Measurements from ENCODE around the gene ASPHD1. TPM values are rescaled to one million over a fixed set of nuclear protein-coding genes. Genes with fewer than 3 reads are reported as not detected.

ASPHD1 gene
- total and polyA plus RNA-seq, 2 of the 4 experiments (the other 2 are of a cell fraction) = 4.1 to 14.5 TPM

DNA sequence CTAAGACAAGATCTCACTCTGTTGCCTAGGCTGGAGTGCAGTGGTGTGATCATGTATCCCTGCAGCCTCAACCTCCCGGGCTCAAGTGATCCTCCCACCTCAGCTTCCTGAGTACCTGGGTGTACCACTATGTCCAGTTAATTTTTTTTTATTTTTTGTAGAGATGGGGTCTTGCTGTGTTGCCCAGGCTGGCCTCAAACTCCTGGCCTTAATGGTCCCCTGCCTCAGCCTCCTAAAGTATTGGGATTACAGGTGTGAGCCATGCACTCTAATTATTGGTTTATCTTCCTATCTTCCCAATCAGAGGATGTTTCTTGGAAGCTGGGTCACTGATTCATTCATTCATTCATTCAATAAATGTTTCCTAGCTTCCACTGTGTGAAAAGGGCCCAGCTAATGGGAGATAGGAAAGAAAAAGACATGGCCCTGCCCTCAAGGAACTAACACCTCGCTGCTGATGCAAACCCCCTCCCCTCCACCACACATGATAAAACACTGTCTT is 8.5 kb downstream of the ASPHD1 start:
- H3K9me1 ChIP-seq (ENCODE audit: insufficient read depth, low read length) = peaks cover 22% of the 10 kb centered on the region
- no peak overlapping the region for H3K4me2 ChIP-seq (ENCODE audit: low read depth, low read length)
- no TSS peak for BruUV-seq (replicated peaks)
- no peak overlapping the region for H3K23ac ChIP-seq (ENCODE audit: low read depth, low read length)
- H3K4me3 ChIP-seq (ENCODE audit: insufficient read depth, low read depth, low read length) = no peak overlapping the region
- peaks cover 7% of the 10 kb centered on the region for H4K20me1 ChIP-seq (ENCODE audit: insufficient read depth, low read length)
- no peak overlapping the region for H3K9ac ChIP-seq (ENCODE audit: low read depth, low read length)
- no peak overlapping the region for H3K56ac ChIP-seq (ENCODE audit: extremely low read depth, insufficient read depth, low read length)
- dilution Hi-C loops (cut with HindIII; ENCODE audit: low sequenced_read_pairs, unreplicated experiment) = no loop called here
- CTCF ChIA-PET = no interaction called here
- H2BK5ac ChIP-seq (ENCODE audit: low read depth, low read length, poor library complexity, severe bottlenecking) = no peak overlapping the region
- H2BK15ac ChIP-seq (ENCODE audit: low read depth, low read length) = no peak overlapping the region
- no peak overlapping the region for H2BK120ac ChIP-seq (ENCODE audit: low read depth, low read length)
- no peak overlapping the region for H2AK5ac ChIP-seq (ENCODE audit: low read depth, low read length)
- H3K9me3 ChIP-seq (ENCODE audit: control insufficient read depth, insufficient read depth, low read length) = no peaks in the 10 kb centered on the region
- H3K14ac ChIP-seq (replicated peaks; ENCODE audit: low read depth, low read length) = no peak overlapping the region
- H3K36me3 ChIP-seq (ENCODE audit: control insufficient read depth, insufficient read depth, low read length) = peaks cover 17% of the 10 kb centered on the region
- no peak overlapping the region for H4K5ac ChIP-seq (ENCODE audit: low read depth, low read length)
- H2BK20ac ChIP-seq (ENCODE audit: low read depth, low read length) = no peak overlapping the region
- no CpG with 5 or more reads among the region's 2 CpGs for WGBS, 2 experiments (ENCODE audit: extremely low coverage in 2 of 2, insufficient read length in 1 of 2)
- no peak overlapping the region for H2AFZ ChIP-seq (replicated peaks; ENCODE audit: low read length, poor library complexity)
- no peak overlapping the region for H3K18ac ChIP-seq (ENCODE audit: low read depth, low read length)
- no peaks in the 10 kb centered on the region for H3K27me3 ChIP-seq (ENCODE audit: control insufficient read depth, insufficient read depth, low read length)
- no peak overlapping the region for H3K27ac ChIP-seq (ENCODE audit: insufficient read depth, low read length)
- POLR2A ChIA-PET (ENCODE audit: unreplicated experiment) = no interaction called here
- in situ Hi-C loops (cut with MboI; ENCODE audit: low sequenced_read_pairs) = no loop called here
- no peaks in the 10 kb centered on the region; the same call in 1 of the 2 replicates for H3K4me1 ChIP-seq (ENCODE audit: control insufficient read depth, insufficient read depth, low read length)
- DNase-seq (no peak), ATAC-seq (ENCODE audit: low read depth) (no peak)
- H3K4ac ChIP-seq (ENCODE audit: low read depth, low read length) = no peak overlapping the region
- peaks cover 10 to 24% of the 10 kb centered on the region in 2 experiments; a peak in 3 of 4 replicates for H3K79me1 ChIP-seq (ENCODE audit: low read depth in 1 of 2, low read length in 2 of 2)
- TF ChIP-seq MAZ (IDR thresholded peaks at IDR 0.05; ENCODE audit: borderline replicate concordance, low read depth, low read length) (no peak), RAD21 (IDR thresholded peaks at IDR 0.05; ENCODE audit: low read length) (no peak), FOS (IDR thresholded peaks at IDR 0.05; ENCODE audit: low read depth, low read length) (no peak), RCOR1 (IDR thresholded peaks at IDR 0.05; ENCODE audit: insufficient replicate concordance, low read length) (no peak), CEBPB (IDR thresholded peaks at IDR 0.05; ENCODE audit: low read depth, low read length) (no peak), MAFK (IDR thresholded peaks at IDR 0.05; ENCODE audit: low read depth, low read length) (no peak), RFX5 (IDR thresholded peaks at IDR 0.05; ENCODE audit: low read depth, low read length) (no peak)
- TF ChIP-seq, protein P1, sequence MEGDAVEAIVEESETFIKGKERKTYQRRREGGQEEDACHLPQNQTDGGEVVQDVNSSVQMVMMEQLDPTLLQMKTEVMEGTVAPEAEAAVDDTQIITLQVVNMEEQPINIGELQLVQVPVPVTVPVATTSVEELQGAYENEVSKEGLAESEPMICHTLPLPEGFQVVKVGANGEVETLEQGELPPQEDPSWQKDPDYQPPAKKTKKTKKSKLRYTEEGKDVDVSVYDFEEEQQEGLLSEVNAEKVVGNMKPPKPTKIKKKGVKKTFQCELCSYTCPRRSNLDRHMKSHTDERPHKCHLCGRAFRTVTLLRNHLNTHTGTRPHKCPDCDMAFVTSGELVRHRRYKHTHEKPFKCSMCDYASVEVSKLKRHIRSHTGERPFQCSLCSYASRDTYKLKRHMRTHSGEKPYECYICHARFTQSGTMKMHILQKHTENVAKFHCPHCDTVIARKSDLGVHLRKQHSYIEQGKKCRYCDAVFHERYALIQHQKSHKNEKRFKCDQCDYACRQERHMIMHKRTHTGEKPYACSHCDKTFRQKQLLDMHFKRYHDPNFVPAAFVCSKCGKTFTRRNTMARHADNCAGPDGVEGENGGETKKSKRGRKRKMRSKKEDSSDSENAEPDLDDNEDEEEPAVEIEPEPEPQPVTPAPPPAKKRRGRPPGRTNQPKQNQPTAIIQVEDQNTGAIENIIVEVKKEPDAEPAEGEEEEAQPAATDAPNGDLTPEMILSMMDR (conservative IDR thresholded peaks at IDR 0.05; ENCODE audit: low read depth, low read length) = no peak
- TF ChIP-seq, protein P2, sequence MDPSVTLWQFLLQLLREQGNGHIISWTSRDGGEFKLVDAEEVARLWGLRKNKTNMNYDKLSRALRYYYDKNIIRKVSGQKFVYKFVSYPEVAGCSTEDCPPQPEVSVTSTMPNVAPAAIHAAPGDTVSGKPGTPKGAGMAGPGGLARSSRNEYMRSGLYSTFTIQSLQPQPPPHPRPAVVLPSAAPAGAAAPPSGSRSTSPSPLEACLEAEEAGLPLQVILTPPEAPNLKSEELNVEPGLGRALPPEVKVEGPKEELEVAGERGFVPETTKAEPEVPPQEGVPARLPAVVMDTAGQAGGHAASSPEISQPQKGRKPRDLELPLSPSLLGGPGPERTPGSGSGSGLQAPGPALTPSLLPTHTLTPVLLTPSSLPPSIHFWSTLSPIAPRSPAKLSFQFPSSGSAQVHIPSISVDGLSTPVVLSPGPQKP (IDR thresholded peaks at IDR 0.05; ENCODE audit: borderline replicate concordance, low read depth, low read length) = no peak
- H4K8ac ChIP-seq (ENCODE audit: low read depth in 2 of 2, low read length in 2 of 2) = no peak overlapping the region
- no peak overlapping the region for H4K91ac ChIP-seq (ENCODE audit: insufficient read depth, low read depth, low read length)
- intact Hi-C loops (cut with micrococcal nuclease) = no loop called here
- no peak overlapping the region for H2AK9ac ChIP-seq (replicated peaks; ENCODE audit: low read depth, low read length, poor library complexity)

All from IMR-90 (cell line).